Measurements from ENCODE around the gene FBXL14. TPM values are rescaled to one million over a fixed set of nuclear protein-coding genes. Genes with fewer than 3 reads are reported as not detected.
A peak's percentile ranks its signal among the peaks of the same experiment; 100 is the strongest.

Gene FBXL14
- total and polyA plus RNA-seq, 9 of the 15 experiments (the other 6 are each of a cell fraction or from before 2014, with no cell fraction given): 0.13 to 9.8 (median 3.3) TPM

DNA sequence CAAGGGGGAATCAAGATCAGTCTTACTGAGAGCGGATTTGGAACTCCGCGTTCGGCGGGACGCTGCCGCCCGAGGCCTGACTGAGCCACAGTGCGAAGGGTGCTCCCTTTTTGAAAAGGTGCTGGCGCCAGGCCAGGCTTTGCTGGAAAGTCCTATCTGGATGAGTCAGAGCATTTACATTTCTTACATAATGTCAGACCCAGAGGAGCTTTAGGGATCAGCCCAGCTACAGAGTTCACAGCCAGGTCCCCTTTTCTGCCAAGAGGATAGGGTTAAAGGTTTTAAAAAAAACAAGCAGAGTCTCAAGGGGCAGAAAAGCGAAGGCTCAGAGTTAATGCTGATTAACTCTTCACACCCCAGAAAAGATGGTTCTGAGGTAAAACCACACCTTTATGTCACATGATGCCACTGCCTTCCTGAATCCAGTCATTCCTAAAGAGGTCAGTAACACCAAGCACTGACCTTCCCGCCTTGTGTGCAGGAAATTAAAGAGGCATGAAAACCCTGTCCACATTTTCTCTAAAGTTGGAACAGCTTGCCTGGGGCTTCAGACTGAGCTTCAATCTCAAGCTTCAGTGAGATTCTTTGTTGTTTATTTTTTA, 11.7 kb upstream of the FBXL14 start (continued):
- TF ChIP-seq MBD1 (CRISPR knock-in tag; IDR thresholded peaks at IDR 0.05): no peak
- TF ChIP-seq, protein P1, sequence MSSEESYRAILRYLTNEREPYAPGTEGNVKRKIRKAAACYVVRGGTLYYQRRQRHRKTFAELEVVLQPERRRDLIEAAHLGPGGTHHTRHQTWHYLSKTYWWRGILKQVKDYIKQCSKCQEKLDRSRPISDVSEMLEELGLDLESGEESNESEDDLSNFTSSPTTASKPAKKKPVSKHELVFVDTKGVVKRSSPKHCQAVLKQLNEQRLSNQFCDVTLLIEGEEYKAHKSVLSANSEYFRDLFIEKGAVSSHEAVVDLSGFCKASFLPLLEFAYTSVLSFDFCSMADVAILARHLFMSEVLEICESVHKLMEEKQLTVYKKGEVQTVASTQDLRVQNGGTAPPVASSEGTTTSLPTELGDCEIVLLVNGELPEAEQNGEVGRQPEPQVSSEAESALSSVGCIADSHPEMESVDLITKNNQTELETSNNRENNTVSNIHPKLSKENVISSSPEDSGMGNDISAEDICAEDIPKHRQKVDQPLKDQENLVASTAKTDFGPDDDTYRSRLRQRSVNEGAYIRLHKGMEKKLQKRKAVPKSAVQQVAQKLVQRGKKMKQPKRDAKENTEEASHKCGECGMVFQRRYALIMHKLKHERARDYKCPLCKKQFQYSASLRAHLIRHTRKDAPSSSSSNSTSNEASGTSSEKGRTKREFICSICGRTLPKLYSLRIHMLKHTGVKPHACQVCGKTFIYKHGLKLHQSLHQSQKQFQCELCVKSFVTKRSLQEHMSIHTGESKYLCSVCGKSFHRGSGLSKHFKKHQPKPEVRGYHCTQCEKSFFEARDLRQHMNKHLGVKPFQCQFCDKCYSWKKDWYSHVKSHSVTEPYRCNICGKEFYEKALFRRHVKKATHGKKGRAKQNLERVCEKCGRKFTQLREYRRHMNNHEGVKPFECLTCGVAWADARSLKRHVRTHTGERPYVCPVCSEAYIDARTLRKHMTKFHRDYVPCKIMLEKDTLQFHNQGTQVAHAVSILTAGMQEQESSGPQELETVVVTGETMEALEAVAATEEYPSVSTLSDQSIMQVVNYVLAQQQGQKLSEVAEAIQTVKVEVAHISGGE (CRISPR knock-in tag; IDR thresholded peaks at IDR 0.05): no peak
- TF ChIP-seq NFIC (IDR thresholded peaks at IDR 0.05): peak; percentile 98
- TF ChIP-seq ZNF174 (CRISPR knock-in tag; IDR thresholded peaks at IDR 0.05): no peak
- TF ChIP-seq SRSF1 (IDR thresholded peaks at IDR 0.05; ENCODE audit: low read depth, low read length): no peak
- no peak for TF ChIP-seq ZNF212 (CRISPR knock-in tag; IDR thresholded peaks at IDR 0.05)
- no peak for TF ChIP-seq ZNF589 (CRISPR knock-in tag; IDR thresholded peaks at IDR 0.05; ENCODE audit: low read depth)
- no peak for TF ChIP-seq ASH1L (IDR thresholded peaks at IDR 0.05; ENCODE audit: borderline replicate concordance, low read depth, partially characterized antibody)
- no peak for TF ChIP-seq PTTG1 (tag; IDR thresholded peaks at IDR 0.05; ENCODE audit: low read depth)
- no peak for TF ChIP-seq MAZ (CRISPR knock-in tag; conservative IDR thresholded peaks at IDR 0.05 in 1 of 2, IDR thresholded peaks at IDR 0.05 in 1 of 2)
- TF ChIP-seq, protein P2, sequence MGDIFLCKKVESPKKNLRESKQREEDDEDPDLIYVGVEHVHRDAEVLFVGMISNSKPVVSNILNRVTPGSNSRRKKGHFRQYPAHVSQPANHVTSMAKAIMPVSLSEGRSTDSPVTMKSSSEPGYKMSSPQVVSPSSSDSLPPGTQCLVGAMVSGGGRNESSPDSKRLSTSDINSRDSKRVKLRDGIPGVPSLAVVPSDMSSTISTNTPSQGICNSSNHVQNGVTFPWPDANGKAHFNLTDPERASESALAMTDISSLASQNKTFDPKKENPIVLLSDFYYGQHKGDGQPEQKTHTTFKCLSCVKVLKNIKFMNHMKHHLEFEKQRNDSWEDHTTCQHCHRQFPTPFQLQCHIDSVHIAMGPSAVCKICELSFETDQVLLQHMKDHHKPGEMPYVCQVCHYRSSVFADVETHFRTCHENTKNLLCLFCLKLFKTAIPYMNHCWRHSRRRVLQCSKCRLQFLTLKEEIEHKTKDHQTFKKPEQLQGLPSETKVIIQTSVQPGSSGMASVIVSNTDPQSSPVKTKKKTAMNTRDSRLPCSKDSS (IDR thresholded peaks at IDR 0.05; ENCODE audit: low read depth, partially characterized antibody): no peak
- no peak for TF ChIP-seq ZNF551 (CRISPR knock-in tag; IDR thresholded peaks at IDR 0.05)
- TF ChIP-seq IRF1 (CRISPR knock-in tag; IDR thresholded peaks at IDR 0.05; ENCODE audit: borderline replicate concordance): no peak
- TF ChIP-seq ZNF699 (CRISPR knock-in tag; IDR thresholded peaks at IDR 0.05; ENCODE audit: insufficient replicate concordance): no peak
- TF ChIP-seq, protein P3, sequence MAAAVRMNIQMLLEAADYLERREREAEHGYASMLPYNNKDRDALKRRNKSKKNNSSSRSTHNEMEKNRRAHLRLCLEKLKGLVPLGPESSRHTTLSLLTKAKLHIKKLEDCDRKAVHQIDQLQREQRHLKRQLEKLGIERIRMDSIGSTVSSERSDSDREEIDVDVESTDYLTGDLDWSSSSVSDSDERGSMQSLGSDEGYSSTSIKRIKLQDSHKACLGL (CRISPR knock-in tag; IDR thresholded peaks at IDR 0.05; ENCODE audit: borderline replicate concordance, poor library complexity, severe bottlenecking): no peak
- no peak for TF ChIP-seq FOXM1 (IDR thresholded peaks at IDR 0.05; ENCODE audit: low read depth)
- TF ChIP-seq FOXM1 (CRISPR knock-in tag; IDR thresholded peaks at IDR 0.05; ENCODE audit: low read depth): no peak
